GM12874 (cell line): ENCODE data around the gene CFAP77.

Source experiments
- TF ChIP-seq, protein P1 (sequence below): IDR thresholded peaks from 2 replicates; pipeline ENCODE4 v1.5.1; 2011; ENCODE audit warnings: low read depth, mild to moderate bottlenecking, control low read depth, low read length, moderate library complexity; ENCODE audit not compliant: insufficient read depth

CFAP77 gene

DNA sequence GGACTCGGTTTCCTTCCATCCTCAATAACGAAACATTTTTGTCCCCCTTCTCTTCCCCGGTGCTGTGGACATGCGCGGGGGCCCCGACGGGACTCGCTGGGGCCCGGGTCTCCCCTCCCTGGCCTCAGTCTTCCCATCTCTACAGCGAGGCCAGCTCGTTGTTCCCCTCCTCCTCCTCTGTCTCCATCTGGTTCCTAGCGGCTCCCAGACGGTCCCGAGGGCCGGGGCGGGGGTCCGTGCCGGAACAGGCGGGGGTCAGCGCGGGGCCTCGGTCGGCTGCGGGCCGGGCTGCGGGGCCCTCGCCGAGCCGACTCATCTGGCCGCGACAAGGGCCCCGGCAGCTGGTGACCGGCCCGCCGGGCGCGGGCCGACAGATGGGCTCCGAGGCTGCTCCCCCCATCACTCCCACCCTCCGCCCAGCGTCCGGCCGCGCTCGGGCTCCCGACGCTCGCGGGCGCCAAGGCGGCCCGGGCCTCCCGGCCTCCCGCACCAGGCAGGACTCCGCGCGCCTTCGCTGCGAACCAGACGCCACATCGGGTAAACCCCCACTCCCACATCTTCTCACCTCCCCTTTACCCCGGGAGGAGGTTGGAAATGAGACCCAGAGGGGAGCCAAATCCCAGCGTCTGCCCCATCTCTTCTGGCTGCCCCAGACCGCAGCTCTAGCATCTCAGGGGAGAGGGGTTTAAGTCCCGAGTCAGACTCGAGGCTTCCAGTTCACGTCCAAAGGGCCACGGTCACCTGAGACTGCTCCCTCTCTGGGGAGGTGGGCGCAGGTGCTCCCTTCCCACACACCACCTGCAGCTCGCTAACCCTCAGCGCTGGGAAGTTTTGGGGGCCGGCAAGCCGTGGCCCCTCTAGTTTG lies 180.5 kb downstream of the CFAP77 start:
- TF ChIP-seq, protein P1, sequence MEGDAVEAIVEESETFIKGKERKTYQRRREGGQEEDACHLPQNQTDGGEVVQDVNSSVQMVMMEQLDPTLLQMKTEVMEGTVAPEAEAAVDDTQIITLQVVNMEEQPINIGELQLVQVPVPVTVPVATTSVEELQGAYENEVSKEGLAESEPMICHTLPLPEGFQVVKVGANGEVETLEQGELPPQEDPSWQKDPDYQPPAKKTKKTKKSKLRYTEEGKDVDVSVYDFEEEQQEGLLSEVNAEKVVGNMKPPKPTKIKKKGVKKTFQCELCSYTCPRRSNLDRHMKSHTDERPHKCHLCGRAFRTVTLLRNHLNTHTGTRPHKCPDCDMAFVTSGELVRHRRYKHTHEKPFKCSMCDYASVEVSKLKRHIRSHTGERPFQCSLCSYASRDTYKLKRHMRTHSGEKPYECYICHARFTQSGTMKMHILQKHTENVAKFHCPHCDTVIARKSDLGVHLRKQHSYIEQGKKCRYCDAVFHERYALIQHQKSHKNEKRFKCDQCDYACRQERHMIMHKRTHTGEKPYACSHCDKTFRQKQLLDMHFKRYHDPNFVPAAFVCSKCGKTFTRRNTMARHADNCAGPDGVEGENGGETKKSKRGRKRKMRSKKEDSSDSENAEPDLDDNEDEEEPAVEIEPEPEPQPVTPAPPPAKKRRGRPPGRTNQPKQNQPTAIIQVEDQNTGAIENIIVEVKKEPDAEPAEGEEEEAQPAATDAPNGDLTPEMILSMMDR: no peak

DNA sequence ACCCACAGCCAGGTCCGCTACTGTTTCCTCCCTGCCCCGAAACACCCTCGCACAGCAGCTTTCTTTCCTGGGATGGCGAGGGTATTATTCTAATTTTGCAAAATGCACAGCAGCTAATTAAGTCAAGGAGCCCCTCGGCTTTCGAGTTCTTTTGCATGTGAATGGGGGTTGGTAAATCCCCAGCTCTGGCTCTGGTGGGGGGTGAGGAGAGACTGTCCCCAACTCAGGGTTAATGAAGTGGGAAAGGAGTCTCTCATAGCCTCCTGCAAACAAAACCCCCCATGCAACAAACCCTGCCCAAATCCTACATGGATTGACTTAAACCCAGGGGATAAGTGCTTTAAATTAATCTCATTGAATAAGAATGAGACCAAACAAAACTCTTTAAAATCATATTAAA lies 181.2 kb downstream of the CFAP77 start:
- TF ChIP-seq, protein P1: no peak

DNA sequence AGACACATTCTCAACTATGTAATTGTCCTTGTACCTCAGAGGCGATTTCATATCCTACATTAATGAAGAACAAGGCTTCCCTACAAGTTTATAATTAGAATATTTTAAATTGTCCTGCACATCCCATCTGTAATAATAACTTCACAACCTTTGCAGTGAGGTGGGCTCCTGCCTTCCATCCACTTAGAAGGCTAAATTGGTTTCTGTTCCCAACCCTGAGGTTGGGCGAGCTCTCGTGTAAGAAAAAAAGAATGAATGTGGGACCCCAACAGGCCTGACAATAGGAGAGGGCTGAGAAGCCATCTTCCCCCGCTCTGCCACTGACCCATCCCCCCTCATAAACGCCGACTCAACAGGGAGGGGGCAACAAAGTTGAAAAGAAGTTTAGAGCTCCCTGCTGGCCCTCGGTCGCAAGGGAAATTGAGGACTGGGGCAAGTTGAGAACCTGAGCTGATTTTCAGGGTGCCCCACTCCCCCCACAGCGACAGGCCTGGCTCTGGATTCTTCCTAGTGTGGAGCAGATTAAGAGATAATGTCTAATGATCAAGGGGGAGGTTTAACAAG lies 181.8 kb downstream of the CFAP77 start:
- TF ChIP-seq, protein P1: no peak

DNA sequence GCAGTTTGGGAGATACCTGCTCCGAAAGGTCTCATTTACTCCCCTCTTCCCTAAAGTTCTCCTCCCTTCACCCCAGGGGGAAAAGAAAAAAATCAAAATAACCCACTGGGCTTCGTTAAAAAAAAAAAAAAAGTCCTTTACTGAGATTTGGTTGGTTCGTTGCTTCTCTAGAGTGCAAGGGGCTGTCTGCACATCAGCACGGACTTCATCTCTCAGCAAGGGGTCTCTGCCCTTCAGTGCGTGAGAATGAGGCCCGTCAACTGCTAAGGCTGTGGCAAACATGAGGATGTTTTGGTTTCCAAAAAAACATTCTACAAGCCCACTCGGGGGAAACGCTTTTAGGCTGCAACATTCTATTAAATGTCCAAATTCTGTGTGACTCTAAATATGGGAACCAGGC lies 182.4 kb downstream of the CFAP77 start:
- TF ChIP-seq, protein P1: no peak

DNA sequence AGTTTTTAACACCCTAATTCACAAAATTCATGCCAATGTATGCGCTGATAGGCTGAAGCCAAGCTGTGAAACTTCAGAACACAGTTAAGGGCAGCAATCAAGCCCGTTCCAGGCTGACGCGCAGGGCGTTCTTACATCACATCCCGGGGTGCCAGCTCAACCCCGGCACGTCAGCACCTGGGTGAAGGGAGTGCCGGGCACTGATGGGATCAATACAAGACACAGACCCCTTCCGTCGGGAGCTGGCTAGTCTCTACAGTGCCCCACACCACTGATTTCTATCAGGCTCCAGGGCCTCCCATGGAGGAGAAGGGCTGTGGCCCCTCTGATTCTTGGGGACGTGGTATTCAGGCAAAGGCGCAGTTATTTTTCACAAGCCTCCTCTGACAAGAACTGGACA lies 184.4 kb downstream of the CFAP77 start:
- TF ChIP-seq, protein P1: no peak

DNA sequence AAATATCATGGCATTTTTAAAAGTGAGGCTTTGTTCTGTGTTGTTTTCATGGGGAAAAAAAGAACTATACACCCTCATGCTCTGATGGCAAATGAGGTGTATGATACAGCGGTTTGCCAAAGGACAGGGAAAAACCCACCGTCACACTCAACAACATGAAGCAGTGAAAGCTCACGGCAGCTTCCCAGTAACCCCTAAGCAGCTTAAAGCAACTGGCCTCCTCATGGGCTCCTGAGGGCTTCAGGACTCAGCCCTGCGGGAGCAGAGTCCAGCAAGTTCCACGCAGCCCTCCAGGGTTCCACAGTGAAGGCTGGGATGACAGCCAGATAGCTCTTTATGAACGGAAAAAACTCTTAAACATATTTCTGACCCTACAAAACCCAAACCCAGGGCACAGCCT lies 185.3 kb downstream of the CFAP77 start:
- TF ChIP-seq, protein P1: no peak

DNA sequence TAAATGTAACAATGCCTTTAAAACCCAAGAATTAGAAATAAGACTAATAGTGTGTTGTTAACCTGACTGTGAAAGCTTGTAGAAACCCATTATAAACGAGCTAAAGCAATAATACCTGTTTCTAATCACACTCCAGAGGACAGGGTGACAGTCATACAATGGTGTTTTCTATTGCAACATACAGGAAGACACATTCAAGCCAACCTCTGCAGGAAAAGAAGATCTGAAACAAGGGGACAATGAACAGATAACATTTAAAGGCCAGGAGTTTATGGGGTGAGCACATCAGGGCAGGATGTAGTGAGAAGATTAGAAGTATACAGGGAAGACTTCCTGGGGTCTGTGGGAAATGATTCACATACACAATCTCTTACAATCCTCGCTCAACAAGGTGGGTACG lies 186.2 kb downstream of the CFAP77 start:
- TF ChIP-seq, protein P1: no peak
